CD1c-positive myeloid dendritic cell (primary cell): ENCODE data around the gene MYH9.
"Not testable (repeated sequence)": the region's sequence is repeated elsewhere in the genome, so short reads cannot be mapped to it uniquely, and the experiment has no call there.

Source experiments
- DNase-seq: peaks from one replicate; pipeline ENCODE4 v3.0.0-alpha.2; 2016; ENCODE audit errors: extremely low spot score

Gene MYH9

GRCh38 chr22:36292823-36293530, 94.8 kb downstream of the MYH9 start:
- no peak for DNase-seq

DNA sequence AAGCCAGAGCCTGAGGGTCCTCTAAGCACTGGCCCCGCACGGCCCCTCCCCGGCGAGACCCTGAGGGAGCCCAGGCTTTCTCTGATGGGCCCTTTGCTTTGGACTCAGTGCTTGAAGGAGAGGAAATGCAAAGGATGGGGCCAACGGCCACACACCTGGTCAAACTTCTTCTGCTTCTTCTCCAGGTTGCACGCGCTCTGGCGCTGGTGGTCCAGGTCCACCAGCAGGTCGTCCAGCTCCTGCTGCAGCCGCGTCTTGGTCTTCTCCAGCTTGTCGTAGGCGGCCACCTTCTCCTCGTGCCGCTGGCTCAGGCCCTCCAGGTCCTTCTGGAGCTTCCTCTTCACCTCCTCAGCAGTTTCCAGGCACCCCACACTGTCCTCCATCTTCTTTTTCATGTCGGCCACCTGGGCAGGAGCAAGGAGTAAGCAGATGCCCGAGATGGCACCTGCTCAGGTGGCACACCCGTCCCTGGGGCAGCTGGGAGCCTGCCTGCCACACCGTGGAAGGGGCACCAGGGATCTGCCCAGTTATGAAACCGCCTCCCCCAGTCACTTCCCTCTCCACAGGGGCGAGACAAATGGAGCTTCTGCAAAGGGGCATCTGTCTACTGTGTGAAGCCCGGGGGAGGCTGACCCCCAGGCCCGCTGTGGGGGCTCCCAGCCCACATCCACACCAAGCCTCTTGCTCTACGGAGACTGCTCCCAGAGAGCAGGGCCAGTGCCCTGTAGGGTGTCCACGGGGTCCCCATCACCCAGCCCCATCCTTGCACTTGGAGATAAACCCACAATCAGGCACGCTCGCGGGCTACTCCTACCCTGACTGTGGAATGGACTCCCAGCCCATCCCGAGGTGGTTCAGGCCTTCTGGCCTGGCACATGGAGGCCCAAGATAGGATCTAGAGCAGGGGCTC, 95.7 kb downstream of the MYH9 start:
- DNase-seq = no peak

GRCh38 chr22:36290391-36291075, 97.2 kb downstream of the MYH9 start:
- DNase-seq = not testable (repeated sequence)

DNA sequence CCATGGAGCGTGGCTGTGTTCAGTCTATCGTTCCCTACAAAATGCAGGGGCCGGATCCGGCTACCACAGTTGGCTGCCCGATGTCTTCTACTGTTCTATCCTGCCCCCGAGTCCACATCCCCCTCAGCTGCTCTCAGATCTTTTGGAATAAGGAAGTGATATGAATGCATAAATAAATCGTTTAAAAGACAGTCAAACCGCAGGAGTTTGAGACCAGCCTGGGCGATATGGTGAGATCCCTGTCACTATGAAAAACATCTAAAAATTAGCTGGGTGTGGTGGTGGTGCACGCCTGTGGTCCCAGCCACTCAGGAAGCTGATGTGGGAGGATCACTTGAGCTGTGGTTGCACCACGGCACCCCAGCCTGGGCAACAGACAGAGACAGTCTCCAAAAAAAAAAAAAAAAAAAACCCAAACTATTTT, 97.8 kb downstream of the MYH9 start:
- DNase-seq = not testable (repeated sequence)

- no peak for DNase-seq
Observed at GRCh38 chr22:36289406-36289870, 98.3 kb downstream of the MYH9 start.

GRCh38 chr22:36288571-36289405, 99.0 kb downstream of the MYH9 start:
- DNase-seq = no peak

- no peak for DNase-seq
Observed at GRCh38 chr22:36287881-36288515, 99.8 kb downstream of the MYH9 start.

GRCh38 chr22:36286096-36286957, 101.4 kb downstream of the MYH9 start:
- DNase-seq = peak; percentile 75

GRCh38 chr22:36285545-36285944, 102.2 kb downstream of the MYH9 start:
- DNase-seq = no peak

- no peak for DNase-seq
Observed at GRCh38 chr22:36285017-36285416, 102.8 kb downstream of the MYH9 start.

DNA sequence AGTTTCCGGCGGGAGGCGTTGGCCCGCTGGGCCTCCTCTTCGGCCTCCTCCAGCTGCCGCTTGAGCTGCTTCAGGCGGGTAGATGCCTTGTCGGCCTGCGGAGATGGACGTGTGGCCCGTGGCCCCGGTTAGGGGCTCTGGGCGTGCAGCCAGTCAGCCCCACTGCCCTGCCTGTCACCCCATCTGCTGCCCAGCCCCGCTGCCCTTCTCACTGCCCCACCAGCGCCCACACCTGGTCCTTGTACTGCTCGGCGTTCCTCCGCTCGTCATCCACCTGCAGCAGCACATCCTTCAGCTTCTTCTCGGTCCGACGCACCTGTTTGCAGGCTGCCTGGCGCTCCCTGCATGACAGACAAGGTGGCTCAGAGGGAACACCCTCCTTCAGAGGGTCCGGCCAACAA, 103.6 kb downstream of the MYH9 start:
- no peak for DNase-seq

DNA sequence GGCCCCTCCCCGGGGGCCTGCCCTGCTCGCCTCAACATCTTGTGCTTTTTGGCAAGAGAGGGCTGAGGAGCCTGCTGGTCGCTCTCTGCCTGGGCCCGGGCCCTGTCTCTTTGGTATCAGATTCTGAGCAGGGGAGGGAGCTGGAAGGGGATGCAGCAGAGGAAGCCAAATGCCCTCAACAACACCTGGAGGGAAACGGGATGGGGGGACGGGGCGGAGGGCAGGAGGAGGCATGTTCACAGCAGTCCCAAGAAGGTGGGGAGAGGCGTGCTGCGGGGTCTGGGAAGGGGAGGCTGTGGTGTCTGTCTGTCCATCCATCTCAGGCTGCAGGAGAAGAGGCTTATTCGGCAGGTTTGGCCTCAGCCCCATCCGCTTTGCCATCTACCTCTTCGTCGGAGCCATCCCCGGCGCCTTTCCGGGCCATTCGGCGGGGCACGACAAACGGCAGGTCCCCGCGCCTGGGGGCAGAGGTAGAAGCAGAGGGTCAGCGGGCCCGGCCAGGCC, 105.4 kb downstream of the MYH9 start:
- DNase-seq = no peak

GRCh38 chr22:36281781-36282327, 105.9 kb downstream of the MYH9 start:
- DNase-seq = no peak

- no peak for DNase-seq
Observed at GRCh38 chr22:36280379-36280778, 107.4 kb downstream of the MYH9 start.

DNA sequence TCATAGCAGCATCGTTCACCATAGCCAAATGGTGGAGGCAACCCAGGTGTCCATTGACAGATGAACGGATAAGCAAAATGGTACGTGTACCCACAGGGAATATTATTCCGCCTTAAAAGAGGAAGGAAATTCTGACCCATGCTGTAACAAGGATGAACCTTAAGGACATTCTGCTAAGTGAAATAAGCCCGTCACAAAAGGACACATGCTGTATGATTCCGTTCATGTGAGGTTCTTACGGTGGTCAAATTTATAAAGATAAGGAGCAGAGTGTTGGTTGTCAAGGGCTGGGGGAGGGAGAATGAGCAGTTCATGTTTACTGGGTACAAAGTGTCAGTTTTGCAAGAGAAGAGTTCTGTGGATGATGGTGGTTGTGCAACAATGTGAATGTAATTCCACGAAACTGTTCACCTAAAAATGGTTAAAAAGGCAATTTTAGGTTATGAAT, 108.5 kb downstream of the MYH9 start:
- no peak for DNase-seq

- DNase-seq = peak; percentile 67
Observed at GRCh38 chr22:36277482-36278291, 110.1 kb downstream of the MYH9 start.

DNA sequence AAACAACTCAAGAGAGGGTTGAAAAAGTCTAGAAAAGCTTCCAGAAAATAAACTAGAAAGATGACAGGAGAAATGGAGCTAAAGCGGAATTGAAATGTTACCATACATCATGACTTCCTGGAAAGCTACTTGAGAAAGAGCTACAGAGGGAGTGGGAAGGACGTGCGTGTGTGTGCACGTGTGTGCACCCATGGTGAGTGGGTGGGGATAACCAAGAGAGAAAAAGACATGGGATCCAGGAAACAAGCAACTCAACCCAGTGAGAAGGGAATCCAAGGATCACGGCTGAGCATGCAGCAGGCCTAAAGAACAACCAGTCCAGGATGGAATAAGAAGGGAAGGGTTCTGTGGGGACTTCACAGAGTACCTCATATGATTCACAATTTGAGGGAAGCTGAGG, 113.2 kb downstream of the MYH9 start:
- peak; percentile 71 for DNase-seq

- not testable (repeated sequence) for DNase-seq
Observed at GRCh38 chr22:36271951-36272350, 115.8 kb downstream of the MYH9 start.
